NK-92 treated with Interleukin-12 subunit alpha and Interleukin-12 subunit beta, amount 100 ng/mL, for 24 hours (cell line): ENCODE results near the gene GATB.

Experiments used
- DNase-seq: peaks from one replicate; lab custom pipeline; 2025; lab: John Stamatoyannopoulos, UW

Gene GATB

DNA sequence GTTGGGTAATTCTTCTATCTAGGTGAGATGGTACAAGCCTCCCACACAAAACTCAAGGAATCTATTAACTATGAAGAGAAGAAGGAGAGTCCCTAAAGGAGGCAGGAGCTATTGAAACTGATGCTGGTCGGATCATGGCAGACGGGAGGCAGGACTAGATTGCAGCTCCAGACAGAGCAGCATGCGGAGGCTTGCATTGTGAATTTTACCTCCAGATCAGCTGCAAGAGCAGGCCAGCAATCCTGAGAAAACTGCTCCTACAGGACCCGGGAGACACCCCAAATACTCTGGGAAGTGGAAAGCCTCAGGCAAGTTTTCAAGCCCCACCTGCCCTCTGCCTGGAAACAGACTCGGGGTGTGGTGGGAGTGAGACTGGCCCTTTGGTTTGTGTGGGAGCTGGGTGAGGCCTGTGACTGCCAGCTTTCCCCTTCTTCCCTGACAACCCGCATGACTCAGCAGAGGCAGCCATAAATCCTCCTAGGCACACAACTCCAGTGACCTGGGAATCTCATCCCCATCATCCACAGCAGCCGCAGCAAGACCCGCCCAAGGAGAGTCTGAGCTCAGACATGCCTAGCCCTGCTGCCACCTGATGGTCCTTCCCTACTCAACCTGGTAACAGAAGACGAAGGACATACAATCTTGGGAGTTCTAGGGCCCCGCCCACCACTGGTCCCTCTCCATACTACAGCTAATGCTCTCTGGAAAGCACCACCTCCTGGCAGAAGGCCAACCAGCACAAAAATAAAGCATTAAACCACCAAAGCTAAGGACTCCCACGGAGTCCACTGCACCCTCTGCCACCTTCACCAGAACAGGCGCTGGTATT, 30.9 kb downstream of the GATB start:
- DNase-seq, result no peak

DNA sequence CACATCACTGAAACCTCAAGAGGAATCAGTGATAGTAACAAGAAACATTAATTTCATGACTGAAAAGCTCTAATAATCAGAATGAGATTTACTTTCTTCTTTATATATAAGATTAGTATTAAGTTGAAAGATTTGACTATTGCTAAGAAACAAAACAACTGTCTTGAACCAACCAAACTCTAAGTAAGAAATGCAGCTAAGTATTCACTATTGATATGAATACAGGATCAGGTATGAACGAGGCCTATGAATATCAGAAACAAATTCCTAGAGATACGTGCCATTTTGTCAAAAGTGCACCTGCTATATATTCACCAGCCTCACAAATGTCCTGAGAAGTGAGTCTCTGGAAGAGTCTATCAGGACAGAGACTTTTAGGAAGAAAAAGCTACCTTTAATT, 32.1 kb downstream of the GATB start:
- no peak for DNase-seq

DNA sequence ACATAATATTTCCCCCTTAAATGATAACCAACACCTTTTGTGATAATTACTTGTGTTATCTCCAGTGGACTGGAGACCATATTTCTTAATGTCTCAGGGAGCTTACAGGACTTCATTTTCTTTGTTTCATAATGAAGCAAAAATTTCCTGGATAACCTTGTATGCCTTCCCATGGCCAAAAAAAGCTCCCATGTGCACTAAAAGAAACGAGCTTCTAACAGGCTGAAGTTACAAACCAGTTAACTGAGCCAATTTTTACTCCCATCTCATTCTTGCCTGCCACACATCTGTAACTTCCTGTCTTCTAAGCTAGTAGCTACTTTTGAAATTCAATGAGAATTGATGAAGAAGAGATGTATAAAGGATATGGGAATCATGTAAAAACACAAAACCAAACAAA, 32.8 kb downstream of the GATB start:
- DNase-seq, result no peak

DNA sequence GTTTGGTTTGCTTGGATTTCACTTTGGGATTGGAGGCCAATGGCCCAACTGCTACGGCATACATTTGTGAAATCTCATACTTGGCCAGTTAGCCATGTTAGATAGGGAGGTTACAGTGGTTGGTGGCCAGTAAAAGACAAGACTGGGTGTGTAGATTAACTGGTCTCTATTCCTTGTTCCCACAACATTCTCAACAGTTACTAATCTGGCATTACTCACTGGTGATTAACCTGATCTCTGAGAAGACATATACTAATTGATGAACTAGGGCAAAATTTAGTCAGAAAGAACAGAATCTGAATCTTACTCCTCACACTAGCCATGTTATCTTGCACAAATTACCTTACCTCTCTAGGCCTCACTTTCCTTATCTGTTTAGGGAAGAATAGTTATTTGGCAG, 33.4 kb downstream of the GATB start:
- DNase-seq, result no peak

DNA sequence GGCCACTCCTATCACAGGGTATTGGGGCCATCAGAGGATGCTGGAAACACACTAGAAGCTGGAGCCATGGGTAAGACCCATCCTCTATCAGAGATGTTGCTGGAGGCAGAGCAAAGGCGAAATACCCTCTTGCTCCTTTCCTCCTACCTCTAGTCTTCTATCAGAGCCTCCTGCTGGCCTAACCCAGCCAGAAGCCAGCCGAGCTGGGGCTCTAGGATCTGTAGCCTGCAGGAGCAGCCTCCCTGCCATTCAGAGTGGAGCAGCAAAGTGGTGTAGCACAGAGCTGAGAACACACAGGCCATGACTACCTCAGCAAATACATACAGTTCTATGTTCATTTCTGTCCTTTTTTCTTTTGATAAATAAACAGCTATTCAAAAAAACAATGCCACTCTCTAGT, 35.7 kb downstream of the GATB start:
- no peak for DNase-seq

DNA sequence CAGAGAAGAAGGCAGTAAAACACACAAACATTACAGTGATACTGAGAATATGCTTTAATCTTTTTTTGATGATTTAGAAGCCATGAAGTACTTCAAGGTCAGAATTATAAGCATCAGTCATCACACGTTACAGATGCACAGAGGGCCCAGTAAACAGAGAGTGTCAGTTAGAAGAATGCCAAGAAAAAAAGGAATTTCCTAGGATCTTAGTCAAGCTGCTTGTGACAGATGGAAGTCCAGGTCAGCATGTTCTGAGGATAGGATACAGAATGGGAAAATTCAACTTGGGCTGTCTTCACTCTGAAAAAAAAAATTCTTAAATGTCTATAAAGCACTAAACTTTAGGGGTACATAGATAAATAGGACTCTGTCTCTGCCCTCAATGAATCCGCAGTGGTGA, 38.9 kb downstream of the GATB start:
- no peak for DNase-seq

DNA sequence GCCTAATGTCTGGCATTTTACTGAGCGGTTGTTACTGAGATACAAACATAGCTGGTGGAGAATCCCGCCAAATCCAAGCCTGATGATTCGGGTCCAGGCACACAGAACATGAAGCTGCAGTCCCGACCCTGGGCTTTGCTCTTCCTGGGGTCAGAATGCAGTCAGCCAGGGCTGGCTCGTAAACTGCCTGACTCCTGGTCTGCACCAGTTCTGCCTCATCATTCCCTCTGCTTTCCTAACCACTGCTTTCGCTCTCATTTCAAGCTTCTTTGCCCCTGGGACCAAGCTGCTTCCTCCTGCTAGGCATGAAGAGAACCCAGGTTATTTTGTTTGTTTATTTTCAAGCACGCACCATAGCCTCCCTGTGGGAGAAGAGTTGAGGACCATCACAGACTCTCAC, 39.3 kb downstream of the GATB start:
- DNase-seq, result no peak

DNA sequence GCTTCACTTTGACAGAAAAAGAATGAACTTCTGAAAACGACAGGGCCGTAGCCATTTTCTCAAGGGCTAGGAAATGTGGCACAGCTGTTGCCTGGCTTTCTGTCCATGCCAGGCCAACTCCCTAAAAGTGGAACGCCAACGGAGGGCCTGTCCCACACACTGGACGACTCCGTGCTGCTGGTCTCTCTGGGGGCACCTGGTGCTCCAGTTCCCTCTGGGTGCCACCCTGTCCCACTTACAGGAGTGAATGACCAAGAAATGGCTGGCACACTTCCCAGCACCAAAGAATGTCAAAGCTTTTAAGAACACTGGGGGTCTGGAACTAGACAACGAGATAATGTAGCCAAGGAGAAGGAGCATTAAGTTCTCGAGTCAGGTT, 40.9 kb downstream of the GATB start:
- no peak for DNase-seq

DNA sequence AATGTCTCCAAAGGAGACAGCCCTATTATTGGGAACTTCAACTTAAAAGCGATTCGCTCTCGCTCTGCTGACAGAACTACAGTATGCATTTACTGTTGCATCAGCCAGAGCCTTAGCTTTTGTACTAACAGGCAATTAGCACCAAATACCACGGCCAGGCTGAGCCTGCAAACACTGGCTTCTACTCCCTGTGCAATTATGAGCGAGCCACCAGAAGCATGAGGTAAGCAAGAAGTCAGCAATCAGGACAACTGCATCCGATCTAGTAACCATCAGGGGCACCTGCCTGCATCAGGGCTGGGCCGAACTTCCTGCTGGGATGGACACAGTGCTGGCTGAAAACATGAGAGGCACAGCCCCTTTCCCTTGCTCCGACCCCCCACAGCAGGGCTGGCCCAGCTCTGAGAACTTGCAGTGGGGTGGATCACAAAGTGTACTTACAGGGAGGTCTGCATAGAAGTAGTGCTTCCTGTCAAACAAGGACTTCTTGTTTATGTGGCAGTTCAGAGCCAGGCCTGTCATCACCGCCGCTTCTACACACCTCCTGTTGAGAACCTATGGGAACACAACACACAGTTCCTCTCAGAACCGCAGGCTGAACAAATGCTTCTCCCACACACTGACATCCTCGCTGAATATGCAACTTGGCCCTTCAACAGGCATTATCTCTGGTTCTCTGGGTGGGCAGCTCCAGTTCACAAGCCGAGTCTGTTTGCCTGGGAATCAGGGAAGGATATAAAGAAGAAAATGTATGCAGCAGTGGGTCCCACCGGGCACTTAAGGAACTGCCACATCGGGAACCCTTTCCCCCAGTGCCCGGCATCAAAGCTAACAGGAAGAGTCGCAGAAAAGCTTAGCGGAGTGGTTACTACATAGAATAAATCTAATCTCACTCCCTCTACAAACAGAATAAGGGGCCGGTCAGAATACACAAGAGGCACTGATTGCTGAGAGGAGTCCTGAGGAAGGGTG, 41.5 kb downstream of the GATB start:
- no peak for DNase-seq

DNA sequence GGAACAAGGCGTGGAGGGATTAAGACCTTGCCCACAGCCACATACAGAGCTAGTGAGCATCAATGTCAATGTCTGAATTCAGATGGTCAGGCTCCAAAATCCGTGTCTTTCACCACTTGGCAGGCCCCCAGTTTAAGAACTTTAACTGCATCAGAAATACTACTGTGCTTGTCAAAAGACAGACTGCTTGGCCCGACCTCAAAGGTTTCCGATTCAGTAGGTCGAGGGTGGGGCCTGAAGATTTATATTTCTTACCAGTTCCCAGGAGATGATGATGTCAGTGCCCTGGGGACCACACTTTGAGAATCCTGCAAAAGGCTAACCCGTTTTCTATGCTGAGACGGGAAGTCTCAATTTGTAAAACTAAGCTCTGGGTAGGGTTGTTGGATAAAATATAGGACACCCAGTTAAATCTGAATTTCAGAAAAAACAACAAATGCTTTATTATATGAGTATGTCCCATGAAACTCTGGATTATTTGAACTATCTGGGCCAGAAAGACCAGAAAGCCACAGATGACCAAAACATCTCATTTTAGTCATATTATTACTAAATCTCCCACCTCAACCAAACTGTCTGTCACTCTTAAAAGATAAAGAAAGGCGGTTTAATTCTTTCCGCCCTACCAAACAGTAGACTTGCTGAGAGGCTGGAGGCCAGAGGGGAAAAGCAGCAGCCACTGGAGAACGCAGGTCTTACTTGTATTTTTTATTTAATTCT, 42.7 kb downstream of the GATB start:
- no peak for DNase-seq

DNA sequence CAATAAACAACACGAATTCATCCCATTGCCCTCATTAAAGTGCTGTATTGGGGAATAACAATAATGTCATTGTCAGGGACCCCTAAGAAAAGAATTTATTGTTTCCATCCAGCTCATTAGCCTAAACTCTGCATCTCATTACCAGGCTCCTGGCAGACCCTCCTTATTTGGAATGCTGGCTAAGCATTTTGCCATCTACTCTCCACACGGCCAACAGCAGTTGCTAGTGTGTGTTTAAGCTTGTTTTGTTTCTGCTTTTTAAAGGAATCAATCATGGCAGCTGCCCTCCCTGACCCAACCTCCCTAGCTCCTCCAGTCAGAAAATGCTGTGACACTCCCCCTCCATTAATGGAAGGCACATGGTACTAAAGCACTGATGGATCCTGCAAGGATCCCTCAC, 43.5 kb downstream of the GATB start:
- DNase-seq, result no peak

DNA sequence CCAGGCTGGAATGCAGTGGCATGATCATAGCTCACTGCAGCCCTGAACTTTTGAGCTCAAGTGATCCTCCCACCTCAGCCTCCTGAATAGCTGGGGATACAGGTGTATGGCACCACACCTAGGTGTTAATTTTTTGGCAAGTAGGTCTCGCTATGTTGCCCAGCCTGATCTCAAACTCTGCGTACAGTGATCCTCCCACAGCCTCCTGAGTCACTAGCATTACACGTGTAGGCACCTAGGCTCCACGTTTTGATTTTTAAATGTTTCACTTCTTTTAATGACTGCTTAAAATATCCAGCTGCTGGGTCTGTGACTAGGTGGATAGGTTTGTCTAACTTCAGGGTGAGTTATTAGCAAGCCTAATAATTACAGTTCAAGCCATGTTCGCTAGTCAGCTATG, 44.5 kb downstream of the GATB start:
- no peak for DNase-seq

DNA sequence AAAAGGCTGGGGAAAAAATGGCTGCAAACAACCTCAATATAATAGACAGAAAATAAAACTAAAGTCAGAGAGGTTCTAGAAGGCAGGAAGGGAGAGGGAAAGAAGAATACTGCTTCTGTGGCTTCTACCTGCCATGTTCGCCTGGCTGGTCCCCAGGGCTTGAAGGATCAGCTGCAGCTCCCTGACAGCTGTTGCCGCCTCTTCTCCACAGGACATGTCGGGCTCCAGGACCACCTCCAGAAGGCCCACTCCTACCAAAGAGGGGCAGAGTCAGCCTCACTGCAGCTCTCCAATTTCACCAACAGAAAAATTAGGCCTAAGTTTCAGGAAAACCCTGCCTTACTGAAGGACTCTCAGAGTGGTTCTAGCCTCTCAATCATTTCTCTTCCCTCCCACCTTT, 44.9 kb downstream of the GATB start:
- DNase-seq, result no peak

DNA sequence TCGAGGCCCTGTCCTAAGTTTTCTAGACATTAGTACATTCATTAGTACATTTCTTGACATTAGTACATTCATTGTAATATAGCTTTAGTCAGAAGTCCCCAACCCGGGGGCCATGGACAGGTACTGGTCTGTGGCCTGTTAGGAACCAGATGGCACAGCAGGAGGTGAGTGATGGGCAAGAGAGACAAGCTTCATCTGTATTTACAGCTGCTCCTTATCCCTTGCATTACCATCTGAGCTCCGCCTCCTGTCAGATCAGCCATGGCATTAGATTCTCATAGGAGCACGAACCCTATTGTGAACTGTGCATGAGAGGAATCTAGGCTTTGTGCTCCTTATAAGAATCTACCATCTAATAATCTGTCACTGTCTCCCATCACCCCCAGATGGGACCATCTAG, 48.0 kb downstream of the GATB start:
- DNase-seq, result no peak

DNA sequence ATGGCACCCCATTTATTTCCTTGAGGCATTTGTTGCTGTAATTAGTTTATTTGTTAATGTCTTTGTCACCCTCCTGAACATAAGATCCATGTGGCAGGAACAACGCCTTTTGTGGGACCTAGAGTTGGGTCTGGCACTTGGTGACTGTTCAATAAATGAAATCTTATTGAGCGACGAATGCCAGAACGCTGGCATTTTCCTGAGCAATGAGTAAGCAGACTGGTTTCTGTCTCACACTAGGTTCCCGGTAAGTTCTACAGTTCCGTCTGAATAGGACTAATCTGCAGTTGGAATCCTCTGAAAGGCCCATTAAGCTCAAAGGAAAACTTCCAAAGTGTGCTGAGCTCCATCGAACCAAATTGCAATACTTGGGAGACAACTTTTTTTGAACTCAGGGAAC, 49.2 kb downstream of the GATB start:
- DNase-seq, result no peak

DNA sequence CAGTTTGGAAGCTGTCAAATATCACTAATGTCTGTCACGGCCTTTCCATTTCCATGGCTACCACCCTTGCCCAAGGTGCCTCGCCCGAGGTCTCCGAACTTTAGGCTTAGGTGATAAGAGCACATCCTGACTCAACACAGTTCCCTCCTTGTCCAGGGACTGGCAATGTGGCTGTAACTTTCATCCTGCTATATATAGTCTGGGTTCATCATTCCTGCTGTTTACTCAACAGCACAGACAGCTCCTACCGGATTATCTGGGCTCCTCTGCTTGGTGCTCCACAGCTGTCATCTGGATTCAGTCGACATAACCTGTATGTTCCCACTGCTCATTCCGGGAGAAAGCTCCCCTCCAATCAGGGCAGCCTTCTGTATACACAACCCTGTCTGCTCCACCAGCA, 51.2 kb downstream of the GATB start:
- DNase-seq, result no peak

DNA sequence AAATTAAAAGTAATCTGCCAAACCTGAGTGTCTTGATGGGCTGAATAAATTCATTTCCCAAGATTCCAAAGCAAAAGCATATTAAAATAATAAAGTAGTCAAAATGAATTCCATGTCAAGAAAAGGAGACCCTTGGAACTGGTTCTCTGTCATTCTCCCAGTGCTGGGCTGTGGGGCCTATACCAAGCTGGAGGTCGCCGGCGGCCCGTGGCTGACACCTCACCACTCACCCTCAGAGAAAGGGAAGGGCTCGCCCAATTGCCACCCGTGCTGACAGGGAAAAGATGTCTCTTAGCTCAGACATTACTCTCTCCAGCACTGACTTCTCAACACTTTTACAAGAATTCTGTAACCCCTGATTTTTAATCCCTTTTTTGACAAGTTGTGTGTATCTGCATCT, 51.7 kb downstream of the GATB start:
- DNase-seq, result no peak

DNA sequence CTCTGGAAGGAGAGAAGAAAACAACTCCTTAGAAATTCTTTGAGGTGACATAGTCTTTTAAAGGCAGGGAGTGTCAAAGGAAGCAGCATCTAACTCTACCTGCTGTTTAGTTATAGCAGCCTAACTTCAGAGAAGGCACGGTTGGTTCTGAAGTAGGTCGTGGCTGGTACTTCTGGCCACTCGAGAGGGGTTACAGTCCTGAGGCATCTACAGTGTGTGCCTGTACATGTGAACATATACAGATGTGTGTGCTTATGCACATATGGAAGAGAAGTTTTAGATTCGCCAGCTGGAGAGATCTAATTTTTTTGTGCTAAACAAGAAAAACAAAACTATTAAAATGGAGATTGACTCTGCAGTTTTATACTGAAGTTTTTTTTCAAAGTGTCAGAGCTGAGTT, 52.7 kb downstream of the GATB start:
- DNase-seq, result no peak

DNA sequence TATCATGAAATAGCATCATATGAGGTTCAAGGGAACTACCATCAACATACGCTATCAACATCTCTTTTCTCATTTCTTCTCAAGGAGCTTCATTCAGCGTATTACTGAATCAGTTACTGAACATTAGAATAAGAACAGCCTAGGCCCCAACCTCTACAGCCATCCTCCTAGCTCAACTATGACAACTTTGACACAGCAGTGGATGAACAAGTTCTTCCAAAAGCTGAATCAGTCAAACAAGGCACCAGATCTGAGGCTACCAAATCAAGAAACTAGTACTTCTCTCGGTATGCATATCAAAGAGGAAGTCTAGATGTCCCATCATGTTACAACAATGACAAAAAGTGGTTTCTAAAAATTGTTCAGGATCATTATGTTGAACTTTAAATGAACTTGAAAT, 57.4 kb downstream of the GATB start:
- DNase-seq, result no peak

DNA sequence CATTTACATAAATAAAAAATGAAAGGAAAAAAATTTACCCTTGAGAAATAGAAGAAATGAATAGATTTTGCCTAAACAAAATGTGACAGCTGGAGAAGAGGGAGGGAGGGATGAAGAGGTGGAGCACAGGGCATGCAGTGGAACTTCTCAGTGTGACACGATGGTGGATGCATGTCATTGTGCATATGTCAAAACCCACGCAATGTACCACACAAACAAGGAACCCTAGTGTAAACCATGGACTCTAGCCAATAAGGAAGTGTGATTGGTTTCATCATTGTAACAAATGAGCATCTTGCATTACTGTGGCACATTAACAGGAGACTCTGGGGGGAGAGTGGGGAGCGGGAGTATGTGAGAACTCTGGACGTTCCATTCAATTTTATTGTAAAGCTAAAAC, 58.6 kb downstream of the GATB start:
- no peak for DNase-seq

DNA sequence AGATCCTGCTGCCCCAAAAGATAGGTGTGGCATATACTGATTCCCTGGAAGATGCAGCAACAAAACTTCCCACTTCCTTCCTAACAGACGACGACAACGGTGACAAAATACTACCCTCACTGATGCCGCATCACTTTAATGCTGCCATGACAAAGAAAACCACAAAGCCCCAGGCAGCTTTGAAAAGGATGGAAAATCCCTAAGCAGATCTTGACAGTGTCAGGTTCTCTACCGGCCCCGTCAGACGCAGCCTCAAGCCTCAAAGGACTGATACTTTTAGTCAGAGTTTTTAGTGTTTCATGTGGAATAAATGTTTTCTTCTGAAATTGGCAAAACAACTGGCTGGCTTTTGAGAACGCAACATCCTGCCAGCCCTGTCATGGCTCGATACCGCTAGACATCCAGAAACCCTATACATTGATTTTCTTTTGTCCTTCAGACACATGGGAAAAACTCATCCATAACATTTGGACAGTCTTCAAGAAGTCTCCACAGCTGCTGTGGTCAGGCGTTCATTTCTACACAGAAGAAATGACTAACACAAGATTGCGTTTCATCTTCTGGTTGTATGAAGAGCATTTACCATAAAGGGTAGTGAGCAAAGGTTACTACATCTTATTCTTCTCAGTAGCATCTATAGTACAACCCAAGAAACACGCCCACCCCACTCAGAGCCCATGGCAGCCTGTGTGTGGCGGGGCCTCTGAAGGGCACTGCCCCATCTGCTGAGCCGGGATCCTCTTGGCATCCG, 60.1 kb downstream of the GATB start:
- DNase-seq, result no peak

DNA sequence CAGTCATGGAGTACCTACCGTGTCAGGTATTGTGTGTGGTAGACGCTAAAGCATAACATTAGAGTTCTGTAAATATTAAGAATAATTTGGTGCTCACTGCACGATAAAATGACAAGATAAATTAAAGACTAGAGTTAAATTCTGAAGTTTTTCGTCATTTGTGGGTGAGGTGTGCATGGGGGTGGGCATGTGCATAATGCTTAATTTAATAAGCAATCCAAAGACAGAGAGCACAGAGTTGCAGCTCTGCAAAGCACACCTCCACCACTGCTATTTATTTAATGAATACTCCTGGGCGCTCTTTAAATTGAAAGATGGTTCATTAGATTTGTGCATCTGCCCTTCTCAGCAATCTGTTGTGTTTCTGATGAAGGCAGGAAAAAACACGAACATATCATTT, 62.6 kb downstream of the GATB start:
- DNase-seq, result no peak
